ENCODE data around the gene SLC28A1.
"Not testable (repeated sequence)": the region's sequence is repeated elsewhere in the genome, so short reads cannot be mapped to it uniquely, and the experiment has no call there.

SLC28A1 gene

DNA sequence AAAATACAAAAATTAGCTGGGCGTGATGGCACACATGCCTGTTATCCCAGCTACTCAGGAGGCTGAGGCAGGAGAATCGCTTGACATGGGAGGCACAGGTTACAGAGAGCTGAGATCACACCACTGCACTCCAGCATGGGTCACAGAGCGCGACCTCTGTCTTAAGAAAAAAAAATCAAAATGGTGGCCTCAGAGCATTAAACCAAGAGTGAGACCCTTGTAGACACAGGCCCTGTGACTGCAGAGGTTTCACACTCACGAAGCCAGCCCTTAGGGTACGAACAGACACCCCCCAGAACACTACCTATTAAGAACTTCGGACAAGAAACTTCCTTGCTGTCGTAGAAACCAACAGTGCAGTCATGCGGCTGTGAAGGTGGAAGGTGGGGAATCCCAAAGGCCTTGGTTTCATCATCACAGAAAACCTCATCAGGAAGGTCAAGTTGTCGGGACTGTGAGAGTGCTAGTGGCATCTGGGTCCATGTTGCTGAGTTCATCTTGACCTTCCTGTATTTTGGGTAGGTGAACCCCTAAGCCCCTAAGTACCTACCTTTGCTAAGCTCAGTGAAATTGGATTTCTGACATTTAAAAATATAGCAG is 92.4 kb downstream of the SLC28A1 start:
- no peak for DNase-seq

DNA sequence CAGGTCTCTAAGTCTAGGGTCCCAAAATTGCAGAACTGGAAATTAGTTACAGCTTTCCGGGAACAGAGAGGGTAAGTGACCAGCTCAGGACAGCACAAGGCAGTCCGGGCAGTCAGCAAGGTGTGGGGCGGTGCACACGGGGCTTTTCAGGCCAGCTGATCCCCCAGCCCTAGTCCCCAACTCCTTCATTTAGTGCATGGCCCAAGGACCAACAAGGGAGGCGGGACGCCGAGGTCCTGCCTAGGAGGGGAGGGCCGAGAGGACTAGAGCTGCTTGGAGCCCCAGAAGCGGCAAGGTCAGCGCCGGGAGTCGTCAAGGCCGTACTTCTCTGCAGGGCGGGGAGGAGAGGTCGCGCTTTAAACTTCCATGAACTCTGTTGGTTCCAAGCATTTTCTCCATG is 95.2 kb downstream of the SLC28A1 start:
- DNase-seq = no peak

DNA sequence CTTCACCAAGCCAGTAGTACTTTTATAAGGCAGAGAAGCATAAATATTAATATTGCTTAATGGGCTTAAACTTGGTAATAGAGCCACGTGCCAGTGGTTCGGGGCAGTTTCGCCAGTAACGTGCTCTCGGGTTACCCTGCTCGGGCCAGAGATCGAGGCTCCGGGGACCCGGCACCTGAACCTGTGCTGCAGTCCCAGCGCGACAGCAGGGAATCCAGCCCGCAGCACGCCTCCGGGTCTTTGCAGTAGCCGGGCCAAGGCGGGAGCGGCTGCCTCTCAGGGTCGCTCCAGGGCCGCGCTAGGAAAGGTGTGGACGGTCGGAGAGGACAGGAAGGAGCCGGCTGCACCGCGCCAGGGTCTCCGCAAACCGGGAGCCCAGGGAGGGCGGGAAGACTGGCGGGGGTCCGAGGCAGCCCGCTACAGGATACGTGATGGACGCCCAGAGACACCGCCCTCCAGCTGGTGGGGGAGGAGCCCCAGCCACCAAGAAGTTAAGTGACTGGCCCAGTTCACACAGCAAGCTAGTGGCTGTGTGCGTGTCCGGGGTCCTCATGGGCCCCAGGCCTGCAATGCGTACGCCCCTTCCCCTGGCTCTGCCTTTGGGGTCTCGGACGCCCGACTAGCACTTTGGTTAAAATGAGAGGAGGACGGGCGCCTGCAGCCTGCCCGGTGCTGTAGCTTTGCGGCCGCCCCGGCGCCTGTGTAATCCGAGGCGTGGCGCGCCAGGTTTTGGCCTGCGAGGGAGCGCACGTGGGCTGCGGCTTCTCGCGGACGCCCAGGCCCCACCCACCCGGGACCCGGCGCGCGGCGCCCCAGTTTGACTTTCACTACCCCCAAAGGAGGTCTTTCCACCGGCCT is 96.0 kb downstream of the SLC28A1 start:
- DNase-seq = peak; percentile 67

DNA sequence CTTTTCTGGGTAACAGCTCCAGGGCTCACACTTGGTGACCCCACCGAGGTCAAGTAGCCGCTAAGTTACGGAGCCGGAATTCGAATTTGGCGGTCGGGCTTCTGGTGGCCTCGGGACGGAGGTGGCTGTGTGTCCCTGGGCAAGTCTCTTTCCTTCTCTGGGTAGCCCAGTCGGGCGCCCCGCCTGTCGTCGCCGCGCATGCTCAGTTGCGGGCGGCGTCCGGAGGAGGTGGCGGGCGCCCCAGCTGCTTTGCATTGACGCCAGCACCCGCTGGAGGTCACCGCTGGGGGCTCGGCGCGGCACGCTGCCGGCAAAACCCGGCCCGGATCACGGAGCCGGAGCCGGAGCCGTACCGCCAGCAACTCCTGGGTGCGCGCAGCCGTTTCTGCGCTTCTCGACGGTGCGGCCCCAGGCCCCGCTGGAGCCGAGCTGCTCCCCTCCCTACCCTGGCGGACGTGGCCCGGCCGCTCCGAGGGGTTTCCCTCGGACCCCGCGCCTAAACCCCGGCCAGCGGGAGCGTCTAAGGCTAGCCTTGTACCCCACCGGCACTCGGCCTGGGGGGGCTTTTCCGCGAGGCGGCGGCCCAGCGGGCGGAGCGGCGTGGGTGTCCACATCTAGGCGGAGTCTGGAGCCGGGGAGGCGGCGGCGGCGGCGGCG is 96.7 kb downstream of the SLC28A1 start:
- peak; percentile 85 for DNase-seq

DNA sequence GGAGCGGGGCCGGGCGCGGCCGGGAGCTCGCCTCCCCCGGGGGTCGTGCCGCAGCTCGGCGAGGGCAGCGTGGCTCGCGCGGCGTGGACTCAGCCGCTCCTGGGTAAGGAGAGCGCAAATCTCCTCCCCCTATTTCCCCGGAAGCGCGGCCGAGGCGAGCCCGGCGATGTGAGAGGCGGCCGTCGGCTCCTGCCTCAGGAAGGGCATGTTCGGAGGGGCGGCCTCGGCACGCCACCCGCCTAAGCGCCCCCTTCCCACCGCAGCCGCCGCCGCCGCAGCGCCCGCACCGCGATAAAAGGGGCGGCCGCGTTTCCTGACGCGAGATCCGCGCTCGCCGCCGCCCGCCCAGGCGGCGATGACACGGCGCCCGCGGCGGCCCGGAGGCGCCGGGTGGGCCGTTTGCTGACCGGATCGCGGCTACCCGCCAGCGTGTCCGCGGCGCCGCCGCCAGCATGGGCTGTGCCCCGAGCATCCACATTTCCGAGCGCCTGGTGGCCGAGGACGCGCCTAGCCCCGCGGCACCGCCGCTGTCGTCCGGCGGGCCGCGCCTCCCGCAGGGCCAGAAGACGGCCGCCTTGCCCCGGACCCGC is 97.3 kb downstream of the SLC28A1 start, which contains the start of gene PDE8A:
Gene PDE8A (plus strand): TSS at position 146 of the 590 bp plus-strand sequence. CDS start 307 bp downstream, at position 453.
- DNase-seq = peak; percentile 2

DNA sequence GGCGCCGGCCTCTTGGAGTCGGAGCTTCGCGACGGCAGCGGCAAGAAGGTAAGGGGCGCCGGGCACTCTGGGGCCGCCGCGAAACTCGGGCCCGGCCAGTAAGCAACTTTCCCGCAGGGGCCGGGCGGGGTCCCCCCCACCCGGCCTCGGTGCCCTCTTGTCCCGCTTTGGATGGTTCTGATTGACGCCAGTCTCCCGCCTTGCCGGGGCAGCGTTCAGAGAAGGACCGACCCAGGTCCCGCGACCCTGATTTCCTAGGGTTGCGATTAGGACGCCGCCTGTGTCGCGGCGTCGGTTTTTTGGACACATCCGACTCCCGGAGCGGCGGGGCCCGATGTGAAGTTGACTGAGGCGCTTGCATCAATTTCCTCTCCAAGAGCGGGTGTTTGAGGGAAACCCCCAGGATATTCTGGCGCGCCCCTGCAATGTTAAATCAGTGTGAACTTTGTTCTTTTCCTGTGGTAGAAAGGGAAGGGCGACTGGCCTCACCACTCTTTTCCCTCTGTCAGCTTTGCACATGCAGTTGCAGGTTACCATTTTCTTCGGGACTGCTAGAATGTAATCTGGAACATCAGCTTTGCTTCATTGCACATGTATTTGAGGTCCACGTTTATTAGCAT is 97.9 kb downstream of the SLC28A1 start:
- DNase-seq = no peak

DNA sequence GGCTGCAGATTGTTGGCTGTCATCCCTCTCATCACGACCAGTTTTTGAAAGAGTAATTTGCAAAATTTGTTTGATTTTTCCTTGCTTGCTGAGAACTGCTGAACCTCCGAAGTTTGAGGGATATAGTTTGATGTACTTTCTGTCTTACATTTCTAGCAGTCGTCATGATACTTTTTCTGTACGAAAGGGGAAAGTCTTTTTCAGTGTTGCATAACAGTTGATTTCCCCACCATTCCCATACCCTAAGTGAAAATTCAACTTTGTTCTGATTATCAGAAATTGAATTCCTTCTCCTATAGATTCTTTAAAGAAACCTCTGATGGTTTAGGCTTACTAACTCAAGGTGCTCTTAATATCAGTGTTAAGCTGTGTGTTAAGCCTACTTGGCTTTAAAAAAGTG is 98.8 kb downstream of the SLC28A1 start:
- DNase-seq = no peak

DNA sequence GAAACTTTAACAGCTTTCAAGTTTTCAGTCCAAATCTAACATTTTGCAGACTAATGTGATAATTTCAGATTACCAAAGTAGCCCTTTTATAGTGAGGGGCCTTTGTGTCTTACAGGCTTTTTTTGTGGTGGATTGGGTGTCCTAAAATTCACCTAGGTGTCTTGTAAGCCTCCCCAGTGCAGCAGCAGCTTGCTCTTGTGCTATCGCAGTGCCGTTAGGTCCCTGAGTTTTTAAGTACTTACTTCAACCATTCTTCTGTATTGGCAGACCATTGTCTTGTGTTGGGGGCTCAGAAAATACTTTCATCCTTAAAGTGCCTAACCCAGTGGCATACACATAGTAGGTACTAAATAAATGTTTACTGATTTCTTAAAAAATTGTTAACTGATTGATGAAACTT is 99.2 kb downstream of the SLC28A1 start:
- DNase-seq = no peak

DNA sequence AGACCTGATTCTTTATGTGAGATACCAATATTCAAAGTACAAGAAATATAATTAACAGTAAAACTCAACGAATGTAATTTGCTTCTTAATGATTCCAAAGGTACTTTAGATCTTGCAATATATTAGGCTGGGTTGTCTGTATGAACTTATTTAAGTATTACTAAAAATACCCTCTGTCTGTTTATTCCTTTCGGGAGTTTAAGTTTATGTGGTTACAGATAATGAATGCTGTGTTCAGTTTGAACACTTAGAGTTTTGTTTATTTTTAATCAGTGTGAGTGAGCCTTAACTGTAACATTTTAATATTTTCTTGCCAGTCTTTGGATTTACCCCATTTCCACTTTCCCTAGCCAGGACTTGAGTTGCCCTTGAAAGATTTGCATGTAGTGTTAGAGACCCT is 100.7 kb downstream of the SLC28A1 start:
- DNase-seq = no peak

DNA sequence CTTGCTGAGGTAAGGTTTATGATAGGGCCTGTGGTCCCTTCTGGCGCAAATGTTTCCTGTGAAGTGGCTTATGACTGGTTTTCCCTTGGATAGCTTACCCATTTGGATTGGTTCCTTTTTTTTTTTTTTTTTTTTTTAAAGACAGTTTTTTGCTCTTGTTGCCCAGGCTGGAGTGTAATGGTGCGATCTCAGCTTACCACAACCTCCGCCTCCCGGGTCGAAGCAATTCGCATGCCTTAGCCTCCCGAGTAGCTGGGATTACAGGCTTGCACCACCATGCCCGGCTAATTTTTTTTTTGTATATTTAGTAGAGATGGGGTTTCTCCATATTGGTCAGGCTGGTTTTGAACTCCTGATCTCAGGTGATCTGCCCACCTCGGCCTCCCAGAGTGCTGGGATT is 102.9 kb downstream of the SLC28A1 start:
- DNase-seq = not testable (repeated sequence)

DNA sequence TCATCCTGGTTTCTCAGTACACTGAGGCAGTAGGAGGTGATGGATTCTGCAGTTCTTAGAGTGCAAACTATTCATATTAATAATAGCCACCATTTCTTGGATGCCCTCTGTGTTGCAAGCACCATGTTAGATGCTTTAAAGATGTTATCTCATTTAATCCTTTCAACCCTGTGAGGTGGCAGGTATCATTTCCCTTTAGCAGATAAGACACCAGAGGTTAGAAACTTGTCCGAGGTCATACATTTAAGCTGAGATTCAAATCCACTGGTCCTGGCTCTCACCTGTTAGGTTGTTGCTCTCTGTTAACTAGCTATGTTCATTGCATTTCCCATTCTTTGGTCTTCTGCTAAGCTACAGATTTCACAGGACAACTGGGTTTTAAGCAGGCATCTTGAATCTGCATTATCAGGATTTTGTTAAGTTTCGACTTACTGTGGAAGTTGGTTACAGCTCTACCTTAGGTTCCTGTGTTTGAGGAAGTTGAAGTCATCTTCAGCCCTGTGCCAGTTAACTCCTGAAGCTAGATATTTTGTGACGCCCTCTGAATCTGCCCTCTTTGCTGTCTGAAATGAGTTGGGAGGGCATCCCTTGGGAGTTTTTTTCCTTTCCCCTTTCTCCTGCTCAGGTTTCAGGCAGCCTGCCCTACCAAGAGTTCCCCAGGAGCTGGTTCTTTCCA is 103.6 kb downstream of the SLC28A1 start:
- no peak for DNase-seq

DNA sequence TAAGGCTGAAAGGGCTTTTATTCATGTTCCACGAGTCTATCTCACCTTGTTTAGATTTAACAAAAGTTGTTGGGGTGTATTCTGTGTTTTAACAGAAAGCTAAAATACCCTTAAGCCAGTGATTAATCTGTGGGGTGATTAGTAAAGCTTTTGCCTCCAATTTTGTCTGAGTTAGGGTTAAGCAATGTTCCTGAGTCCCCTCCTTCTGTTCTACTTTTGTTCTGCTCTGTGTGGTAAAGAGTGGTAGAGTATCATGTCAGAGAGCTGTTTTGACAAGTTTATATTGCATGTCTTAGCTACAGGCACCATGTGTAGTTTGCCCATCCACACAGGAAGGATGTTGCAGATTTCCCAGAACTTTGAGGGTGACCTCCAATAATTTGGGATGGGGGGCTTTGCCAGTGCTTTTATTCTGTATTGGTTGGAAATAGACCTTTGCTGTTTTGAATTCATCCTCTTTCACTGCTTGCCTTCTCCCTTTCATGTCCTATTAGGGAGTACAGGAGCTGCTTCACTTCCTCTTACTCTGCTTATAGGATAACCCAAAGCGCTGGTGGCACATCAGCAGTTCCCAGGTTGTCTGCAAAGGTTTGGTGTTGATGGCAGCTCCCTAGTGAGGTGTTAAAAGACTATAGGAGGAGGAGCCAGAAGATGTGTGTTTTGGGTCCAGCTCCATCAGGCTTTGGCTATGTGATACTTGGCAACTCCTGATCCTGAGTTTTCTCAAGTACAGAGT is 104.6 kb downstream of the SLC28A1 start:
- DNase-seq = no peak

DNA sequence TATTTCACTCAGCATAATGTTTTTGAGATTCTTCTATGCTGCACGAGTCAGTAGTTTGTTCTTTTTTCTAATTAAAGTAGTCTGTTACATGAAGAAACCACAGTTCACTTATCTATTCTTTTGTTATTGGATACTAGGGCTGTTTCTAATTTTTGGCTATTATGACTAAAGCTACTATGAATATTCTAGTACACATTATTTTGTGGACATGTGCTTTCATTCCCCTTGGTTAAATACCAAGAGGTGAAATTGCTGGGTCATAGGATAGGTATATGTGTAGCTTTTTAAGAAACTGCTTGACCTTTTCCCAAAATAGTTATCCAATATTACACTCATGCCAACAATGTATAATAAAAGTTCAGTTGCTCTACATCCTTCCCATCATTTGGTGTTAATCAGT is 106.0 kb downstream of the SLC28A1 start:
- DNase-seq = no peak

DNA sequence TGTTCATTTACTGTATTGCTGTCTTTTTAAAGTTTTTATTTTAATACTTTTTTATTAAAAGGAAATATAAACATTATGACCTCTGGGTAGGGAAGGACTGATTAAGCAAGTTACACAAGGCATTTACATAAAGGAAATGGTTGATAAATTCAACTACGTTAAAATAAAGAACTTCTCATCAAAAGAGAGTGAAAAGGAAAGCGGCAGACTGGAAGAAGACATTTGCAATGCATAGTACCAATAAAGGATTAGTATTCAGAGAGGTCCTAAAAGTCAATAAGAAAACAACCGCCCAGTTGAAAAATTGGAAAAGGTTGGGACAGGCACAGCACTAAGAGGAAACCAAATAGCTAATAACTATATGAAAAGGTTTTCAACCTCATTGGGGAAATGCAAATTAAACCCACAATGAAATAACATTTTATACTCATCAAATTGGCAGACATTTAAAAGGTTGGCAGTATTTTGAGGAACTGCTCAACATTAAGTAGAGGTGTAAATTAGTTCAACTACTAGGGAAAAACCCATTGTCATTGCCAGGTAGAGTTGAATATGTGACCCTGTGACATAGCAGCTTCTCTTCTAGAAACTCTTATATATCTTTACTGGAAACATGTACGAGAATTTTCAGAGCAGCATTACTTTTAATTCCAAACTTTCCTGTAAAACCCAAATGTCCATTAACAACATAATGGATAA is 106.7 kb downstream of the SLC28A1 start:
- no peak for DNase-seq

DNA sequence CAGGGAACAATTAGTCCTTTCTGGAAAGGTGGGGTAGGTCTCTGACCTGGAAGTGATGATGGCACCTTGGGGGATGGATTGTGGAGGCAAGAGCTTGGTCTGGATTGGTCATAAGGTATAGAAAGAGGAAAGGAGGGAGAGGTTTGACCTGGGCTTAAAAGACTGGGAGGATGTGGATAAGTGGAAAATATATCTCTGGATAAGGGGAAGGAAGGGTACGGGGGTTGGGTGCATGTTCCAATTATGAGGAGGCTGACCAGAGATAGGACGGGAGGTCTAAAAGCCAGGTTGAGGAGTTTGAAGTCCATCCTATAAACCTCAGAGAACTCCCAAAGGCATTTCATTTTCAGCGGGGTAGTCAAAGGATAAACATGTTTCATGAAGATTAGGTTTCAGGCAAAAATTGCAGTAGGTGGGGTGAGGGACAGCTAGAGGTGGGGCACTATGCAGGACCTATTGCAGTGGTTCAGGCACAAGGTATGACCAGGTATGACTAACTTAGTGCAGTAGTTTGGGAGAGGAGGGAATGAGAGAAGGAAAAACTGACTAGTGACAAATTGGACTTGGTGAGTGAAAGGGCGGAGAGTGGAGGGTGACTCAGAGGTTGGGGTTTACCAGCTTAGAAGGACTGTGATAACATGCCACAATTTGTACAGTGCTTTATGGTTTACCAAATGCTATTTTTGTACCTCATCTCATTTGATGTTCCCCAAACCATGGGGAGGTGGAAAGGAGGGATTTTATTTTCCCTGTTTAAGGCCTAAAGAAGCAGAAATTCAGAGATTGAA is 107.9 kb downstream of the SLC28A1 start:
- DNase-seq = no peak

Measured in NCI-H1092 (cell line).